ENCODE data around the gene ZNF865. TPM values are rescaled to one million over a fixed set of nuclear protein-coding genes. Genes with fewer than 3 reads are reported as not detected.

The ZNF865 gene
- total and polyA plus RNA-seq, 10 of the 15 experiments (the other 5 are each of a cell fraction or from before 2014, with no cell fraction given) = 0.02 to 18.3 (median 0.90) TPM

DNA sequence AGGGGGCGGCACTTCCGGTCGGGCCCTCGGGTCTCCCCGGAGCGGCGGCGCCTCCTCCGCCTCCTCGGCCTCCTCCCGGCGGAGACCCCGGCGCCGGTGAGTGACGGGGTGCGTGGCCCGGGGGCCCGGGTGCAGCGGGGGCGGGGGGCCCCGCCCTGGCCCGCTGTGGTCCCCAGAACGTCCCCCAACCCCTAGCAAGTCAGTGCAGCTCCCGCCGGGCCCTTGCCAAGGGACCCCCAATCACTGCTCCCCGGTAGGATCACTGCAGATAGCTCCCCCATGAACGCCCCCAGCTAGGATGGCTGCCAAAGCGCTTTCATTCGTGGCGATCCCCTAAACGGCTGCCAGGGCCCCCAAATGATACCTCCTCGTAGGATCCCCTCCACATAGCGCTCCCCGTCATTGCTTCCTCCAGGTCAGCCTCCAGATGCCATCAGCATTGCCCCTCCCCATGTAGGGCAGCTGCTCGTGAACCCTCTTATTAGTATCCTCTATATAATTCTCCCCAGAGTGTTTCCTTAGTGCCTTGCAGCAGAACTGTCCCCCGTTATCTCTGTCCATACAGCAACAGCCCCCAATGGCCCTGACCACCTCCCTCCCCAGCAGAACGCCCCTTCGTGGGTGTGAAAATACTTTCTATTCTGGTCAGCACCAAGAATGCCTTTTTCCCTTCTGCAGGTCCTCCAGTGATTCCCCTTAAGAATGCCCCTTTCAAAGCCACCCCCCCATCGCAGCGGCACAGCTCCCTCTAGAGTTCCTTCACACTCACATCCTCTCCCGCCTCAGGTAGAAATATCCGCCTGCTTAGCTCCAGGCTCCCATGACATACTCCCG lies at the start of gene ZNF865 (continued):
- TF ChIP-seq TCF3 (IDR thresholded peaks at IDR 0.05; ENCODE audit: borderline replicate concordance, insufficient read depth, low read depth, low read length) = no peak
- TF ChIP-seq, protein P1, sequence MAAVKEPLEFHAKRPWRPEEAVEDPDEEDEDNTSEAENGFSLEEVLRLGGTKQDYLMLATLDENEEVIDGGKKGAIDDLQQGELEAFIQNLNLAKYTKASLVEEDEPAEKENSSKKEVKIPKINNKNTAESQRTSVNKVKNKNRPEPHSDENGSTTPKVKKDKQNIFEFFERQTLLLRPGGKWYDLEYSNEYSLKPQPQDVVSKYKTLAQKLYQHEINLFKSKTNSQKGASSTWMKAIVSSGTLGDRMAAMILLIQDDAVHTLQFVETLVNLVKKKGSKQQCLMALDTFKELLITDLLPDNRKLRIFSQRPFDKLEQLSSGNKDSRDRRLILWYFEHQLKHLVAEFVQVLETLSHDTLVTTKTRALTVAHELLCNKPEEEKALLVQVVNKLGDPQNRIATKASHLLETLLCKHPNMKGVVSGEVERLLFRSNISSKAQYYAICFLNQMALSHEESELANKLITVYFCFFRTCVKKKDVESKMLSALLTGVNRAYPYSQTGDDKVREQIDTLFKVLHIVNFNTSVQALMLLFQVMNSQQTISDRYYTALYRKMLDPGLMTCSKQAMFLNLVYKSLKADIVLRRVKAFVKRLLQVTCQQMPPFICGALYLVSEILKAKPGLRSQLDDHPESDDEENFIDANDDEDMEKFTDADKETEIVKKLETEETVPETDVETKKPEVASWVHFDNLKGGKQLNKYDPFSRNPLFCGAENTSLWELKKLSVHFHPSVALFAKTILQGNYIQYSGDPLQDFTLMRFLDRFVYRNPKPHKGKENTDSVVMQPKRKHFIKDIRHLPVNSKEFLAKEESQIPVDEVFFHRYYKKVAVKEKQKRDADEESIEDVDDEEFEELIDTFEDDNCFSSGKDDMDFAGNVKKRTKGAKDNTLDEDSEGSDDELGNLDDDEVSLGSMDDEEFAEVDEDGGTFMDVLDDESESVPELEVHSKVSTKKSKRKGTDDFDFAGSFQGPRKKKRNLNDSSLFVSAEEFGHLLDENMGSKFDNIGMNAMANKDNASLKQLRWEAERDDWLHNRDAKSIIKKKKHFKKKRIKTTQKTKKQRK (IDR thresholded peaks at IDR 0.05; ENCODE audit: low read depth, low read length) = no peak
- TF ChIP-seq BACH1 (IDR thresholded peaks at IDR 0.05; ENCODE audit: borderline replicate concordance) = no peak
- TF ChIP-seq NBN (IDR thresholded peaks at IDR 0.05) = peak; percentile 90
- TF ChIP-seq CHD1 (IDR thresholded peaks at IDR 0.05; ENCODE audit: low read depth, low read length) = no peak
- TF ChIP-seq MTA3 (IDR thresholded peaks at IDR 0.05; ENCODE audit: borderline replicate concordance, low read length) = no peak
- TF ChIP-seq, protein P2, sequence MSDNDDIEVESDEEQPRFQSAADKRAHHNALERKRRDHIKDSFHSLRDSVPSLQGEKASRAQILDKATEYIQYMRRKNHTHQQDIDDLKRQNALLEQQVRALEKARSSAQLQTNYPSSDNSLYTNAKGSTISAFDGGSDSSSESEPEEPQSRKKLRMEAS (IDR thresholded peaks at IDR 0.05; ENCODE audit: low read depth, low read length) = no peak
- no peak for TF ChIP-seq MXI1 (IDR thresholded peaks at IDR 0.05; ENCODE audit: low read depth, low read length)
- no peak for TF ChIP-seq RCOR1 (conservative IDR thresholded peaks at IDR 0.05; ENCODE audit: low read depth, low read length)

DNA sequence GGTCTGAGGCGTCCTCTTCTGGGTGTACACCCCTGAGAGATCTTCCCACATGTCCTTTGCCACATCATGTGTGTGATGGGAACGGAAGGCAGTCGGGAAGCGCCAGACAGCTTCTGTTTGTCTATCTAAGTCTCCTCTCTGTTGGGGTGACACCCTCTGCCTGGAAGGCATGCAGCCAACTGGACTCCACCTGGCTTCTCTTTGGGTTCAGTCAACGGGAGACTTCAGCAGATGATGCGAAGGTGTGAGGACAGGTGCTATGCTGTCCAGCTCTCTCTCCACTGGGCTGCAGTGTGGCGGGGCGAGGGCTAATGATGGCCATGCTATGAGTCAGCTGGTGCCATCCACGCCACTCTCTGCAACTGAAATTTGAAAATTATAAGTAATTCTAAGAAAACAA lies 45.8 kb upstream of the ZNF865 start:
- BruUV-seq (replicated peaks) = no TSS peak
- TF ChIP-seq NBN (IDR thresholded peaks at IDR 0.05) = no peak
- no peak for TF ChIP-seq ZNF384 (IDR thresholded peaks at IDR 0.05; ENCODE audit: borderline replicate concordance, low read depth, low read length)
- no peak for TF ChIP-seq IKZF1 (conservative IDR thresholded peaks at IDR 0.05)
- TF ChIP-seq JUNB (IDR thresholded peaks at IDR 0.05) = no peak
- no peak for TF ChIP-seq NR2C1 (IDR thresholded peaks at IDR 0.05)
- TF ChIP-seq RCOR1 (conservative IDR thresholded peaks at IDR 0.05; ENCODE audit: low read depth, low read length) = no peak
- H4K20me1 ChIP-seq (ENCODE audit: control insufficient read depth, insufficient read depth) = no peaks in the 10 kb centered on the region
- no peak overlapping the region for H3K4me2 ChIP-seq (ENCODE audit: control insufficient read depth, insufficient read depth)
- no peaks in the 10 kb centered on the region for H3K4me1 ChIP-seq (ENCODE audit: control insufficient read depth, insufficient read depth, low read length)
- in situ Hi-C loops (cut with MboI) (no loop called here), intact Hi-C loops (cut with micrococcal nuclease; ENCODE audit: unreplicated experiment) (no loop called here)
- SMC1A ChIA-PET (ENCODE audit: uncharacterized antibody, unreplicated experiment) = no interaction called here
- ATAC-seq (no peak), DNase-seq (ENCODE audit: low read depth, low spot score) (no peak), FAIRE-seq (no peak)
- H3K27me3 ChIP-seq (replicated peaks in 1 of 2; ENCODE audit: control insufficient read depth in 2 of 2, insufficient read depth in 2 of 2, low read length in 1 of 2) = no peaks in the 10 kb centered on the region
- CTCF ChIA-PET = no interaction called here
- no peak overlapping the region for H3K27ac ChIP-seq (ENCODE audit: control insufficient read depth, insufficient read depth)
- no peak overlapping the region for H2AFZ ChIP-seq (ENCODE audit: control insufficient read depth, low read depth, low read length)
- no peak overlapping the region for H3K9ac ChIP-seq (ENCODE audit: control insufficient read depth, insufficient read depth, low read length)
- POLR2A ChIA-PET = no interaction called here
- H3K79me2 ChIP-seq (ENCODE audit: control insufficient read depth, insufficient read depth, low read length) = no peaks in the 10 kb centered on the region
- no peak overlapping the region for H3K4me3 ChIP-seq
- 47% methylated on average over 9 of the region's 9 CpGs for WGBS (ENCODE audit: insufficient coverage, insufficient replicate concordance, low lambda C conversion rate, missing lambda C conversion rate)
- H3K9me3 ChIP-seq (replicated peaks; ENCODE audit: control insufficient read depth, insufficient read depth, low read length) = no peaks in the 10 kb centered on the region
- RAD21 ChIA-PET (ENCODE audit: unreplicated experiment) = no interaction called here
- H3K36me3 ChIP-seq (ENCODE audit: control insufficient read depth in 2 of 2, insufficient read depth in 2 of 2, low read length in 1 of 2) = no peaks in the 10 kb centered on the region
